Stimulated activated CD4-positive, alpha-beta T cell treated with anti-CD3 and anti-CD28 coated beads, TNF-alpha, amount 100 ng/mL, for 4 hours (primary cell): ENCODE data around the gene BHMT.
"Not testable (repeated sequence)": the region's sequence is repeated elsewhere in the genome, so short reads cannot be mapped to it uniquely, and the experiment has no call there.

Experiments used
- DNase-seq, 3 experiments: peaks; one replicate each; pipeline ENCODE4 v3.0.0-alpha.2; 2020; ENCODE audit warnings: low read depth in 3 of 3

BHMT gene

GRCh38 chr5:79172269-79172668 is 60.7 kb downstream of the BHMT start:
- DNase-seq = no peak

DNA sequence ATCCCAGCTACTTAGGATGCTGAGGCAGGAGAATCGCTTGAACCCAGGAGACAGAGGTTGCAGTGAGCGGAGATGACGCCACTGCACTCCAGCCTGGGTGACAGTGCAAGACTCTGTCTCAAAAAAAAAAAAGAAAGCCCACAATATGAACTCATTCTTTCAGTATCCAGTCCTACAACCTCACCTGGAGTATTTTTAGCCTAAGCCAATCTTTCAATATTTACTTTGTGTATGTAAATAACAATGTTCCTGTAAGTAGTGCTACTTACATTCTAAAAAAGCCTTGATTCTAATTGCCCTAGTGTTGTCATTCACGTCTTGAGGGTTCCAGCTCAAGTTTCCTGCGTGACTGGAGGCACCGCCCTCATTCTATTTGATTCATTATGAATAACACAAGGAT is 62.0 kb downstream of the BHMT start:
- DNase-seq = no peak

DNA sequence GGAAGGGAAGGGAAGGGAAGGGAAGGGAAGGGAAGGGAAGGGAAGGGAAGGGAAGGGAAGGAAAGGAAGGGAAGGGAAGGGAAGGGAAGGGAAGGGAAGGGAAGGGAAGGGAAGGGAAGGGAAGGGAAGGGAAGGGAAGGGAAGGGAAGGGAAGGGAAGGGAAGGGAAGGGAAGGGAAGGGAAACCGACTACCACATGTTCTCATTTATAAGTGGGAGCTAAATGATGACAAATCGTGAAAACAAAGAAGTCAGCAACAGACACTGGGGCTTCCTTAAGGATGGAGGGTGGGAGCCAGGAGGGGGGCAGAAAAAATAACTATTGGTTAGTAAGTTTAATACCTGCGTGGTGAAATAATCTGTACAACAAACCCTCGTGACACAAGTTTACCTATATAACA is 68.8 kb downstream of the BHMT start:
- not testable (repeated sequence) for DNase-seq

DNA sequence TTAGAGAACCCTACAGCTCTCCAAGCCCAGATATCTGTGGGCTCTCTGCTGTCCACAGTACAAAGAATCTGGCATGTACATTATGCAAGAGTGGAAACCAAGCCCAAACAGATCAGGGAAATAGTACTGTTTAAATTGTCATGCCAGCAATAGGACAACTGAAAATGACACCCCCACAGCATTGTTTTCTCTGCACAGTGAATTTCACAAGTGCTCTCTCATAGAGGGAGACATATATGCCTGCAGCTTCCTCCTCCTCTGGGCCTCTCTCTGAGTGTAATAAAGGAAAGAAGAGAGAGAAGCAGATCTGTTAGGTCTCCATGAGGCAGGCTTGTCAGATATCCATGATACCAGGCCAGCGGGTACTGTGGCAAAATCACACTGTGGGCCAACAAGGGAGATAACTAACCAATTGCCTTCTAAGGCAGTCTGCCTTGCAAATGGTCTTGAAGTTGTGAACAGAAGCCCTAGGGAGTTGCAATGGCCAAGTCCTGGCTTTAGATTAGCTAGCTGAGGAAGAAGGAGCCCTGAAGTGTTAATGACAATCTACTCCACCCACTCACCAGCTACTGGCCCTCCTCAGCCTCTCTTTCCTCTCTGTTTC is 69.9 kb downstream of the BHMT start:
- no peak for DNase-seq
